H1 (cell line): ENCODE data around the gene CYB561A3. TPM values are rescaled to one million over a fixed set of nuclear protein-coding genes. Genes with fewer than 3 reads are reported as not detected.

Experiments used
- CTCF ChIA-PET: fragments of 300-600 bp; sonication (Branson Sonifier 250); formaldehyde crosslinking; loops from one replicate; lab custom pipeline; 2021; ENCODE audit not compliant: partially characterized antibody; lab: Charles Lee
- POLR2A ChIA-PET: fragments of 300-600 bp; sonication (Branson Sonifier 250); formaldehyde crosslinking; loops from one replicate; lab custom pipeline; 2021; ENCODE audit warnings: inconsistent platforms; ENCODE audit not compliant: partially characterized antibody; lab: Charles Lee
- DNase-seq, 2 experiments: peaks; one replicate each; pipeline versions ENCODE4 v3.0.0 to v3.0.0-alpha.2; 2010 to 2022; ENCODE audit warnings: low spot score in 2 of 2, low read depth in 1 of 2, mixed read lengths in 1 of 2
- FAIRE-seq: peaks from 2 replicates; lab custom pipeline; 2011; peaks lifted over from hg19 to GRCh38; lab: Jason Lieb, UNC
- H2AFZ ChIP-seq: 2 replicates; pipeline ENCODE4 v1.8.1; 2012; ENCODE audit warnings: low read length, inconsistent platforms
- H2AK5ac ChIP-seq: 2 replicates; pipeline ENCODE4 v1.6.1; 2013; ENCODE audit warnings: low read depth, low read length
- H2BK120ac ChIP-seq: replicated peaks from 2 replicates; pipeline ENCODE3; 2013; ENCODE audit warnings: low read depth, low read length, inconsistent platforms
- H2BK12ac ChIP-seq: 2 replicates; pipeline ENCODE4 v1.6.1; 2013; ENCODE audit warnings: low read depth, low read length
- H2BK15ac ChIP-seq: 2 replicates; pipeline ENCODE4 v1.6.1; 2013; ENCODE audit warnings: low read length
- H2BK20ac ChIP-seq: 2 replicates; pipeline ENCODE4 v1.6.1; 2013; ENCODE audit warnings: low read length
- H2BK5ac ChIP-seq: 2 replicates; pipeline ENCODE4 v1.6.1; 2013; ENCODE audit warnings: low read depth, low read length
- H3K14ac ChIP-seq: 2 replicates; pipeline ENCODE4 v1.6.1; 2013; ENCODE audit warnings: inconsistent platforms; ENCODE audit not compliant: insufficient read length
- H3K18ac ChIP-seq: 2 replicates; pipeline ENCODE4 v1.6.1; 2013; ENCODE audit warnings: low read length; ENCODE audit errors: extremely low read depth
- H3K23ac ChIP-seq: 2 replicates; pipeline ENCODE4 v1.6.1; 2013; ENCODE audit warnings: inconsistent platforms; ENCODE audit not compliant: insufficient read length
- H3K23me2 ChIP-seq: 2 replicates; pipeline ENCODE4 v1.6.1; 2013; ENCODE audit warnings: low read depth, low read length
- H3K27ac ChIP-seq: 2 replicates; pipeline ENCODE4 v1.6.1; 2011; ENCODE audit warnings: low read depth, low read length, inconsistent platforms
- H3K27me3 ChIP-seq, 4 experiments: replicated peaks in 1 of 4; 1 replicate in 1 of 4; 2 replicates in 3 of 4; pipeline versions ENCODE4 v1.6.1 to v1.8.1; 2011 to 2013; ENCODE audit warnings: low read length in 3 of 4, mild to moderate bottlenecking in 3 of 4, inconsistent platforms in 2 of 4, mixed read lengths in 2 of 4, moderate library complexity in 1 of 4; ENCODE audit not compliant: control insufficient read depth in 3 of 4, insufficient read depth in 3 of 4; ENCODE audit errors: extremely low read depth in 1 of 4
- H3K36me3 ChIP-seq, 4 experiments: 2 replicates each; pipeline versions ENCODE4 v1.6.1 to v1.8.1; 2011 to 2013; ENCODE audit warnings: mild to moderate bottlenecking in 4 of 4, low read length in 3 of 4, moderate library complexity in 2 of 4, control low read depth in 1 of 4, inconsistent platforms in 1 of 4; ENCODE audit not compliant: insufficient read depth in 4 of 4, control insufficient read depth in 2 of 4
- H3K4ac ChIP-seq: replicated peaks from 2 replicates; pipeline ENCODE3; 2013; ENCODE audit warnings: low read length, low read depth, mixed read lengths, inconsistent platforms; ENCODE audit not compliant: insufficient read length
- H3K4me1 ChIP-seq, 4 experiments: replicated peaks in 1 of 4; 1 replicate in 1 of 4; 2 replicates in 3 of 4; pipeline versions ENCODE4 v1.6.1 to v1.8.1; 2011 to 2013; ENCODE audit warnings: low read length in 3 of 4, inconsistent platforms in 2 of 4, mixed read lengths in 1 of 4; ENCODE audit not compliant: insufficient read depth in 4 of 4, control insufficient read depth in 3 of 4
- H3K4me2 ChIP-seq, 2 experiments: 2 replicates each; pipeline versions ENCODE4 v1.6.1 to v1.8.1; 2011 to 2013; ENCODE audit warnings: low read depth in 2 of 2, low read length in 2 of 2, control low read depth in 1 of 2, inconsistent platforms in 1 of 2, mild to moderate bottlenecking in 1 of 2; ENCODE audit not compliant: insufficient read depth in 1 of 2
- H3K4me3 ChIP-seq, 4 experiments: fragments of 200-600, 300-600 bp in 1 of 4; sonication (generic), shearing (Covaris generic), sonication (Bioruptor Twin) in 1 of 4; 2 replicates each; pipeline versions ENCODE4 v1.5.1 to v1.8.1; 2011 to 2016; ENCODE audit warnings: low read length in 4 of 4, low read depth in 3 of 4, control low read depth in 2 of 4, inconsistent platforms in 2 of 4, mild to moderate bottlenecking in 2 of 4, mixed read lengths in 1 of 4, moderate library complexity in 1 of 4; ENCODE audit not compliant: insufficient read depth in 2 of 4; ENCODE audit errors: extremely low read depth in 1 of 4
- H3K56ac ChIP-seq: replicated peaks from 2 replicates; pipeline ENCODE3; 2013; ENCODE audit warnings: low read depth, mild to moderate bottlenecking, mixed read lengths, low read length, inconsistent platforms; ENCODE audit not compliant: insufficient read length
- H3K79me1 ChIP-seq: 2 replicates; pipeline ENCODE4 v1.6.1; 2013; ENCODE audit warnings: low read depth, low read length, control low read depth
- H3K79me2 ChIP-seq, 2 experiments: 2 replicates each; pipeline versions ENCODE4 v1.6.1 to v1.8.1; 2012 to 2013; ENCODE audit warnings: low read length in 2 of 2, mild to moderate bottlenecking in 2 of 2, inconsistent platforms in 1 of 2; ENCODE audit not compliant: insufficient read depth in 2 of 2, control insufficient read depth in 1 of 2
- H3K9ac ChIP-seq, 4 experiments: replicated peaks in 1 of 4; 1 replicate in 1 of 4; 2 replicates in 3 of 4; pipeline versions ENCODE4 v1.6.1 to v1.8.1; 2011 to 2013; ENCODE audit warnings: low read depth in 3 of 4, low read length in 3 of 4, control low read depth in 2 of 4, mild to moderate bottlenecking in 2 of 4, moderate library complexity in 2 of 4, inconsistent platforms in 1 of 4; ENCODE audit errors: extremely low read depth in 1 of 4
- H3K9me3 ChIP-seq, 2 experiments: 2 replicates each; pipeline versions ENCODE4 v1.6.1 to v1.8.1; 2012 to 2013; ENCODE audit warnings: mild to moderate bottlenecking in 2 of 2, moderate library complexity in 2 of 2, control low read depth in 1 of 2, inconsistent platforms in 1 of 2, low read depth in 1 of 2, low read length in 1 of 2, mixed read lengths in 1 of 2; ENCODE audit not compliant: insufficient read depth in 2 of 2
- H4K20me1 ChIP-seq, 2 experiments: replicated peaks in 1 of 2; 2 replicates each; pipeline versions ENCODE3 to v1.8.1; 2011 to 2013; ENCODE audit warnings: inconsistent platforms in 2 of 2, low read length in 2 of 2, mild to moderate bottlenecking in 1 of 2; ENCODE audit not compliant: insufficient read depth in 2 of 2, control insufficient read depth in 1 of 2
- H4K5ac ChIP-seq: 2 replicates; pipeline ENCODE4 v1.6.1; 2013; ENCODE audit warnings: low read length, low read depth, mixed read lengths, inconsistent platforms; ENCODE audit not compliant: insufficient read length
- H4K8ac ChIP-seq: 2 replicates; pipeline ENCODE4 v1.8.0; 2013; ENCODE audit warnings: mild to moderate bottlenecking, moderate library complexity, low read length, inconsistent platforms; ENCODE audit not compliant: insufficient read depth; ENCODE audit errors: extremely low read depth
- H4K91ac ChIP-seq: replicated peaks from 2 replicates; pipeline ENCODE3; 2013; ENCODE audit warnings: low read length, mixed read lengths, inconsistent platforms; ENCODE audit not compliant: insufficient read length
- ATF3 ChIP-seq: IDR thresholded peaks from 2 replicates; pipeline ENCODE4 v1.6.1; 2011; ENCODE audit warnings: low read depth, mild to moderate bottlenecking, low read length; ENCODE audit not compliant: insufficient read depth
- CTBP2 ChIP-seq: IDR thresholded peaks from 2 replicates; pipeline ENCODE4 v1.7.0; 2011; ENCODE audit warnings: borderline replicate concordance, mild to moderate bottlenecking, moderate library complexity, mixed read lengths, low read length; ENCODE audit not compliant: insufficient read depth, insufficient read length
- EGR1 ChIP-seq: IDR thresholded peaks from 2 replicates; pipeline ENCODE4 v1.6.1; 2011; ENCODE audit warnings: low read depth, low read length, borderline replicate concordance
- EP300 ChIP-seq, 2 experiments: IDR thresholded peaks; 1 replicate in 1 of 2; 2 replicates in 1 of 2; pipeline ENCODE4 v1.6.1; 2011 to 2012; ENCODE audit warnings: low read depth in 2 of 2, low read length in 2 of 2, mild to moderate bottlenecking in 2 of 2, borderline replicate concordance in 1 of 2, inconsistent platforms in 1 of 2, moderate library complexity in 1 of 2
- KDM1A ChIP-seq: fragments of 200-600, 300-600 bp; sonication (generic); IDR thresholded peaks from 2 replicates; pipeline ENCODE4 v1.7.1; 2016; ENCODE audit warnings: mild to moderate bottlenecking, low read length, borderline replicate concordance
- MAFK ChIP-seq: IDR thresholded peaks from 2 replicates; pipeline ENCODE4 v1.6.1; 2012; ENCODE audit warnings: low read depth, mild to moderate bottlenecking, improper control_type of control experiment, low read length
- MAX ChIP-seq: IDR thresholded peaks from 2 replicates; pipeline ENCODE4 v1.6.1; 2012; ENCODE audit warnings: inconsistent platforms
- POLR2A ChIP-seq, 2 experiments: IDR thresholded peaks; 1 replicate in 1 of 2; 2 replicates in 1 of 2; pipeline ENCODE4 v1.6.1; 2011; ENCODE audit warnings: low read depth in 2 of 2, low read length in 2 of 2, mild to moderate bottlenecking in 2 of 2; ENCODE audit errors: control extremely low read depth in 1 of 2
- POU5F1 ChIP-seq: IDR thresholded peaks from 2 replicates; pipeline ENCODE4 v1.6.1; 2011; ENCODE audit warnings: low read depth, mild to moderate bottlenecking, low read length, moderate library complexity
- SIN3A ChIP-seq, 2 experiments: IDR thresholded peaks in 1 of 2; conservative IDR thresholded peaks in 1 of 2; 2 replicates each; pipeline ENCODE4 v1.6.1; 2011 to 2012; ENCODE audit warnings: low read length in 2 of 2, improper control_type of control experiment in 1 of 2, low read depth in 1 of 2, mild to moderate bottlenecking in 1 of 2
- SP2 ChIP-seq: IDR thresholded peaks from 2 replicates; pipeline ENCODE4 v1.6.1; 2012; ENCODE audit warnings: mild to moderate bottlenecking, low read length, inconsistent platforms
- SP4 ChIP-seq: IDR thresholded peaks from 2 replicates; pipeline ENCODE4 v1.6.1; 2012; ENCODE audit warnings: low read length, inconsistent platforms
- WGBS, 2 experiments: shearing (Covaris generic) in 1 of 2; methylation state at CpG; one replicate each; pipeline versions ENCODE4 v1.1.6 to v1.1.7; 2013 to 2015; ENCODE audit warnings: low lambda C conversion rate in 2 of 2, mixed read lengths in 2 of 2, inconsistent platforms in 1 of 2, low coverage in 1 of 2, missing lambda C conversion rate in 1 of 2; ENCODE audit not compliant: insufficient replicate concordance in 2 of 2, insufficient coverage in 1 of 2, insufficient read length in 1 of 2; ENCODE audit errors: extremely low coverage in 1 of 2, missing lambda C conversion rate in 1 of 2; 5-methylcytosine and 5-hydroxymethylcytosine counted together
- polyA plus RNA-seq, 7 experiments: library from polyadenylated mRNA; depleted of rRNA in 3 of 7; stranded (reverse) in 5 of 7; unstranded in 2 of 7; fragments of >200 nt in 5 of 7; fragments of 200-250 nt in 2 of 7; gene quantifications; 1 replicate in 5 of 7; 2 replicates in 1 of 7; 4 replicates in 1 of 7; pipeline versions ENCODE4 v1.2.1 to v1.2.3, GENCODE V29; 2011 to 2013; ENCODE audit warnings: missing spikeins in 2 of 7, mixed read lengths in 2 of 7
- total RNA-seq: library from RNA; stranded (reverse); fragmentation: NEBNext Ultra II Directional; extraction: Animal tissue kit (Norgen Biotek cat#: 25700); gene quantifications from 2 replicates; pipeline ENCODE4 v1.2.1, GENCODE V29; 2021

The CYB561A3 gene
- total and polyA plus RNA-seq, 2 of the 8 experiments (the other 6 are each of a cell fraction or from before 2014, with no cell fraction given): 29.6 to 41.2 TPM

- FAIRE-seq (no peak), DNase-seq (no peak)
- Histone ChIP-seq H2BK15ac (no peak overlapping the region), H2BK120ac (no peak overlapping the region), H3K56ac (no peak overlapping the region), H3K4ac (no peak overlapping the region), H3K4me2 (no peak overlapping the region), H3K23ac (no peak overlapping the region), H3K9ac (no peak overlapping the region), H2AFZ (no peak overlapping the region), H3K18ac (no peak overlapping the region), H2BK12ac (no peak overlapping the region), H3K4me3 (no peak overlapping the region), H3K79me2 (no peaks in the 10 kb centered on the region), H4K5ac (no peak overlapping the region), H3K23me2 (no peaks in the 10 kb centered on the region), H3K79me1 (no peaks in the 10 kb centered on the region), H3K27me3 (no peaks in the 10 kb centered on the region), H2AK5ac (no peak overlapping the region), H3K27ac (no peak overlapping the region), H4K91ac (no peak overlapping the region), H3K9me3 (peaks cover 16 to 19% of the 10 kb centered on the region in 2 experiments), H4K8ac (no peak overlapping the region), H4K20me1 (no peaks in the 10 kb centered on the region), H2BK5ac (no peak overlapping the region), H2BK20ac (no peak overlapping the region), H3K36me3 (peaks cover 16 to 80% (median 40%) of the 10 kb centered on the region in 4 experiments; a peak in 7 of 8 replicates), H3K4me1 (no peaks in the 10 kb centered on the region), H3K14ac (no peak overlapping the region)
- whole genome bisulfite sequencing, 2 experiments: 95% methylated on average over 8 of the region's 8 CpGs; no CpG with 5 or more reads in 1 of the 2 experiments
- POLR2A ChIA-PET: interaction anchor here (1.0 to 39.7 kb wide), 8 partner anchors 0 to 75 kb away, joined by 3 to 1106 read pairs (median 6); partner anchors contain the start of genes CYB561A3, DDB1, TKFC and TMEM138
- CTCF ChIA-PET: interaction anchor here (0.5 to 22.8 kb wide), 5 partner anchors 12 to 88 kb away, joined by 3 to 255 read pairs (median 3); partner anchors contain the start of genes DDB1 and TKFC
- TF ChIP-seq KDM1A (no peak), EGR1 (no peak), SP2 (no peak), EP300 (IDR thresholded peaks at IDR 0.05; ENCODE audit: borderline replicate concordance in 1 of 2, low read depth in 2 of 2, low read length in 2 of 2) (no peak), POU5F1 (no peak), MAX (no peak), SP4 (no peak), SIN3A (conservative IDR thresholded peaks at IDR 0.05 in 1 of 2, IDR thresholded peaks at IDR 0.05 in 1 of 2; ENCODE audit: low read depth in 1 of 2, low read length in 2 of 2) (no peak), POLR2A (IDR thresholded peaks at IDR 0.05; ENCODE audit: control extremely low read depth in 1 of 2, low read depth in 2 of 2, low read length in 2 of 2) (no peak), MAFK (no peak), ATF3 (no peak), CTBP2 (no peak)
Observed at GRCh38 chr11:61370349-61371005, 8.8 kb upstream of the CYB561A3 start.
